ENCODE measurements around the gene TPRG1.

The TPRG1 gene

GRCh38 chr3:189237526-189237925 is 65.8 kb downstream of the TPRG1 start:
- DNase-seq (ENCODE audit: insufficient read length, low spot score): no peak
- FAIRE-seq: peak; percentile 38
- TF ChIP-seq POLR2A (IDR thresholded peaks at IDR 0.05; ENCODE audit: low read depth, low read length): no peak
- TF ChIP-seq POLR2AphosphoS5 (IDR thresholded peaks at IDR 0.05; ENCODE audit: low read depth, low read length): no peak
- no peak for TF ChIP-seq SPI1 (IDR thresholded peaks at IDR 0.05; ENCODE audit: low read depth, low read length)
- TF ChIP-seq TAF1 (IDR thresholded peaks at IDR 0.05; ENCODE audit: low read depth, low read length): no peak

GRCh38 chr3:189238071-189238470 is 66.3 kb downstream of the TPRG1 start:
- no peak for DNase-seq (ENCODE audit: insufficient read length, low spot score)
- FAIRE-seq: no peak
- TF ChIP-seq PAX5 (IDR thresholded peaks at IDR 0.05; ENCODE audit: insufficient read depth, low read length, severe bottlenecking): no peak
- no peak for TF ChIP-seq POLR2AphosphoS5 (IDR thresholded peaks at IDR 0.05; ENCODE audit: low read depth, low read length)
- TF ChIP-seq POLR2A (IDR thresholded peaks at IDR 0.05; ENCODE audit: low read depth, low read length): no peak
- no peak for TF ChIP-seq POU2F2 (IDR thresholded peaks at IDR 0.05; ENCODE audit: low read depth, low read length)
- TF ChIP-seq SPI1 (IDR thresholded peaks at IDR 0.05; ENCODE audit: low read depth, low read length): no peak
- no peak for TF ChIP-seq TAF1 (IDR thresholded peaks at IDR 0.05; ENCODE audit: low read depth, low read length)

GRCh38 chr3:189239616-189240015 is 67.8 kb downstream of the TPRG1 start:
- TF ChIP-seq POLR2A (IDR thresholded peaks at IDR 0.05; ENCODE audit: low read depth, low read length) (no peak), POU2F2 (IDR thresholded peaks at IDR 0.05; ENCODE audit: low read depth, low read length) (no peak), TAF1 (IDR thresholded peaks at IDR 0.05; ENCODE audit: low read depth, low read length) (no peak), PAX5 (IDR thresholded peaks at IDR 0.05; ENCODE audit: insufficient read depth, low read length, severe bottlenecking) (no peak), POLR2AphosphoS5 (IDR thresholded peaks at IDR 0.05; ENCODE audit: low read depth, low read length) (no peak), SPI1 (IDR thresholded peaks at IDR 0.05; ENCODE audit: low read depth, low read length) (no peak)
- no peak for FAIRE-seq
- no peak for DNase-seq (ENCODE audit: insufficient read length, low spot score)

- FAIRE-seq (no peak), DNase-seq (ENCODE audit: insufficient read length, low spot score) (no peak)
- TF ChIP-seq SPI1 (IDR thresholded peaks at IDR 0.05; ENCODE audit: low read depth, low read length): no peak
- TF ChIP-seq PAX5 (IDR thresholded peaks at IDR 0.05; ENCODE audit: insufficient read depth, low read length, severe bottlenecking): no peak
Measured at GRCh38 chr3:189249987-189250386, 78.2 kb downstream of the TPRG1 start.

- no peak for DNase-seq (ENCODE audit: insufficient read length, low spot score)
- no peak for FAIRE-seq
- no peak for TF ChIP-seq PAX5 (IDR thresholded peaks at IDR 0.05; ENCODE audit: insufficient read depth, low read length, severe bottlenecking)
- TF ChIP-seq TAF1 (IDR thresholded peaks at IDR 0.05; ENCODE audit: low read depth, low read length): no peak
- no peak for TF ChIP-seq POLR2AphosphoS5 (IDR thresholded peaks at IDR 0.05; ENCODE audit: low read depth, low read length)
- TF ChIP-seq POU2F2 (IDR thresholded peaks at IDR 0.05; ENCODE audit: low read depth, low read length): no peak
- TF ChIP-seq SPI1 (IDR thresholded peaks at IDR 0.05; ENCODE audit: low read depth, low read length): no peak
- no peak for TF ChIP-seq POLR2A (IDR thresholded peaks at IDR 0.05; ENCODE audit: low read depth, low read length)
Measured at GRCh38 chr3:189258261-189258660, 86.5 kb downstream of the TPRG1 start.

- FAIRE-seq (no peak), DNase-seq (ENCODE audit: insufficient read length, low spot score) (no peak)
- TF ChIP-seq POU2F2 (IDR thresholded peaks at IDR 0.05; ENCODE audit: low read depth, low read length) (no peak), SPI1 (IDR thresholded peaks at IDR 0.05; ENCODE audit: low read depth, low read length) (no peak), POLR2A (IDR thresholded peaks at IDR 0.05; ENCODE audit: low read depth, low read length) (no peak)
Measured at GRCh38 chr3:189260556-189261493, 89.1 kb downstream of the TPRG1 start.

- FAIRE-seq: no peak
- no peak for DNase-seq (ENCODE audit: insufficient read length, low spot score)
- TF ChIP-seq TAF1 (IDR thresholded peaks at IDR 0.05; ENCODE audit: low read depth, low read length): no peak
- no peak for TF ChIP-seq POLR2AphosphoS5 (IDR thresholded peaks at IDR 0.05; ENCODE audit: low read depth, low read length)
- no peak for TF ChIP-seq PAX5 (IDR thresholded peaks at IDR 0.05; ENCODE audit: insufficient read depth, low read length, severe bottlenecking)
- TF ChIP-seq SPI1 (IDR thresholded peaks at IDR 0.05; ENCODE audit: low read depth, low read length): no peak
- TF ChIP-seq POLR2A (IDR thresholded peaks at IDR 0.05; ENCODE audit: low read depth, low read length): no peak
- TF ChIP-seq POU2F2 (IDR thresholded peaks at IDR 0.05; ENCODE audit: low read depth, low read length): no peak
Measured at GRCh38 chr3:189262746-189263145, 91.0 kb downstream of the TPRG1 start.

- FAIRE-seq (peak; percentile 26), DNase-seq (ENCODE audit: insufficient read length, low spot score) (no peak)
- no peak for TF ChIP-seq POU2F2 (IDR thresholded peaks at IDR 0.05; ENCODE audit: low read depth, low read length)
- no peak for TF ChIP-seq PAX5 (IDR thresholded peaks at IDR 0.05; ENCODE audit: insufficient read depth, low read length, severe bottlenecking)
- no peak for TF ChIP-seq POLR2AphosphoS5 (IDR thresholded peaks at IDR 0.05; ENCODE audit: low read depth, low read length)
- no peak for TF ChIP-seq SPI1 (IDR thresholded peaks at IDR 0.05; ENCODE audit: low read depth, low read length)
- TF ChIP-seq TAF1 (IDR thresholded peaks at IDR 0.05; ENCODE audit: low read depth, low read length): no peak
- TF ChIP-seq POLR2A (IDR thresholded peaks at IDR 0.05; ENCODE audit: low read depth, low read length): no peak
Measured at GRCh38 chr3:189267981-189268613, 96.3 kb downstream of the TPRG1 start.

- no peak for DNase-seq (ENCODE audit: insufficient read length, low spot score)
- no peak for FAIRE-seq
- TF ChIP-seq POU2F2 (IDR thresholded peaks at IDR 0.05; ENCODE audit: low read depth, low read length): no peak
- no peak for TF ChIP-seq POLR2A (IDR thresholded peaks at IDR 0.05; ENCODE audit: low read depth, low read length)
- TF ChIP-seq TAF1 (IDR thresholded peaks at IDR 0.05; ENCODE audit: low read depth, low read length): no peak
- no peak for TF ChIP-seq POLR2AphosphoS5 (IDR thresholded peaks at IDR 0.05; ENCODE audit: low read depth, low read length)
- TF ChIP-seq PAX5 (IDR thresholded peaks at IDR 0.05; ENCODE audit: insufficient read depth, low read length, severe bottlenecking): no peak
- no peak for TF ChIP-seq SPI1 (IDR thresholded peaks at IDR 0.05; ENCODE audit: low read depth, low read length)
Measured at GRCh38 chr3:189269365-189269764, 97.6 kb downstream of the TPRG1 start.
